Fibroblast of pulmonary artery (primary cell): ENCODE measurements around the gene MEGF11.
"Not testable (repeated sequence)": the region's sequence is repeated elsewhere in the genome, so short reads cannot be mapped to it uniquely, and the experiment has no call there.

Experiments
- DNase-seq: peaks from one replicate; pipeline ENCODE4 v3.0.0-alpha.2; 2010; ENCODE audit warnings: low read depth
- H3K4me3 ChIP-seq: replicated peaks from 2 replicates; pipeline ENCODE4 v1.5.1; 2011; ENCODE audit warnings: low read depth, mild to moderate bottlenecking, control low read depth, low read length, moderate library complexity
- TF ChIP-seq, protein P1 (sequence below): IDR thresholded peaks from 2 replicates; pipeline ENCODE4 v1.5.1; 2011; ENCODE audit warnings: mild to moderate bottlenecking, control low read depth, low read length, inconsistent platforms; ENCODE audit errors: missing control alignments

The MEGF11 gene

DNA sequence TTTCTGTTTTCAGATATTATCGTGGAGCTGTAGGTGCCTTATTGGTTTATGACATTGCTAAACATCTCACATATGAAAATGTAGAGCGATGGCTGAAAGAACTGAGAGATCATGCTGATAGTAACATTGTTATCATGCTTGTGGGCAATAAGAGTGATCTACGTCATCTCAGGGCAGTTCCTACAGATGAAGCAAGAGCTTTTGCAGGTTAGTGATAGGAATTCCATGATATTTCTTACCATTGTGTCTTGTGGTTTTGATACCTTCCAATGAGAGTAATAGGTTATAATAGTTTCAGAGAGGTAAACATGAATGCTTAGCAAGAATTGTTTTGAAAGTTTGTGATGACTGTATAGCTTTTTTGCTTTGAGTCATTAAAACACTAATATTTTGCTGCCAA is 375.8 kb downstream of the MEGF11 start:
- DNase-seq: no peak
- no peak overlapping the region for H3K4me3 ChIP-seq

DNA sequence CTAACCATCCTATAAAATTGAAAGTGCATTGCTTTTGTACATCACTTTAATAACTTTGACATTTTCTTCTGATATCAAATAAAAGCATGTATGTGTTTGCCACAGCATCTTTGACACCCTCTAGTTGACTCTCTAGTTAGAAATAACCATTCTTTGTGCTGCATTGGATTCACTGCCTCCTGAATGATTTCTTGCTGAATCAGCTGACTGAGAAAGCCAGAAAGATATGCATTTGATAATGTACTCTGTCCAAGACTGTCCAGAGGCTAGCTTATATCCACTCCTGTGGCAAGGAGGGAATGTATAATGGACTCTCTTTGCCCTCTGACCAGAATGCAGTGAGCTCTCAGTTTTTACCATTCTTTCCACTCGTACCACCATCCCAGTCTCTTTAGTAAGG is 378.1 kb downstream of the MEGF11 start:
- TF ChIP-seq, protein P1, sequence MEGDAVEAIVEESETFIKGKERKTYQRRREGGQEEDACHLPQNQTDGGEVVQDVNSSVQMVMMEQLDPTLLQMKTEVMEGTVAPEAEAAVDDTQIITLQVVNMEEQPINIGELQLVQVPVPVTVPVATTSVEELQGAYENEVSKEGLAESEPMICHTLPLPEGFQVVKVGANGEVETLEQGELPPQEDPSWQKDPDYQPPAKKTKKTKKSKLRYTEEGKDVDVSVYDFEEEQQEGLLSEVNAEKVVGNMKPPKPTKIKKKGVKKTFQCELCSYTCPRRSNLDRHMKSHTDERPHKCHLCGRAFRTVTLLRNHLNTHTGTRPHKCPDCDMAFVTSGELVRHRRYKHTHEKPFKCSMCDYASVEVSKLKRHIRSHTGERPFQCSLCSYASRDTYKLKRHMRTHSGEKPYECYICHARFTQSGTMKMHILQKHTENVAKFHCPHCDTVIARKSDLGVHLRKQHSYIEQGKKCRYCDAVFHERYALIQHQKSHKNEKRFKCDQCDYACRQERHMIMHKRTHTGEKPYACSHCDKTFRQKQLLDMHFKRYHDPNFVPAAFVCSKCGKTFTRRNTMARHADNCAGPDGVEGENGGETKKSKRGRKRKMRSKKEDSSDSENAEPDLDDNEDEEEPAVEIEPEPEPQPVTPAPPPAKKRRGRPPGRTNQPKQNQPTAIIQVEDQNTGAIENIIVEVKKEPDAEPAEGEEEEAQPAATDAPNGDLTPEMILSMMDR: no peak
- H3K4me3 ChIP-seq: no peak overlapping the region
- no peak for DNase-seq

More for the DNA sequence above, 375.8 kb downstream of the MEGF11 start:
- TF ChIP-seq, protein P1: no peak

DNA sequence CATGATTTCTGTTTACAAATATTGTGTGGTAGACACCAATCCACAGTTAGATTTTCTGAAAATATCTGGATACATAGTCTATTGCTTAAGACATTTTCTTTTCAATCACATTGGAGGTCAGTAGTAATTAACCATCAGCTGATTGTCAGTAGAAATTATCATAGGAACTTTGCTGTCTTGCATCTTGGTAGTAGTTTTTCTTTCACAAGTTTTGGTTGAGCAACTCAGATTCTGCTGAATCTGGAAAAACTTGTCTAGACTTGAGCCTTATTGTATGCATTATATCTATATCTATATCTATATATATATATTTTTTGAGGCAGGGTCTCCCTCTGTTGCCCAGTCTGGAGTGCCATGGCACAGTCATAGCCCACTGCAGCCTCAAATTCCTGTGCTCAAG is 380.3 kb downstream of the MEGF11 start:
- no peak overlapping the region for H3K4me3 ChIP-seq
- DNase-seq: no peak
- TF ChIP-seq, protein P1: no peak

DNA sequence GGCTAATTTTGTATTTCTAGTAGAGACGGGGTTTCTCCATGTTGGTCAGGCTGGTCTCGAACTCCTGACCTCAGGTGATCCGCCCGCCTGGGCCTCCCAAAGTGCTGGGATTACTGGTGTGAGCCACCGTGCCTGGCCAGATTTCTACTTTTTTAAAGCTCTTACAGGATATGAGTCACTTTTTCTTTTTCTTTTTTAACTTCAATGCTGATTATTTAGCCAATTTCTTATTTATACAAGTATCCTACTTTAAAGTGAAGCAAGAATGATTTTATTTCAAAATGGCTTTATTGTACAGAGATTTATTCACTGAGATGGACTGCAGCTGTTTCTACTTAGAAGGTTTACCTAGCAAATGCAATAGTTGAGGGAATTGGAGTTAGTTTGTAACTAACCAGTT is 381.0 kb downstream of the MEGF11 start:
- H3K4me3 ChIP-seq: not testable (repeated sequence)
- DNase-seq: peak; percentile 64

DNA sequence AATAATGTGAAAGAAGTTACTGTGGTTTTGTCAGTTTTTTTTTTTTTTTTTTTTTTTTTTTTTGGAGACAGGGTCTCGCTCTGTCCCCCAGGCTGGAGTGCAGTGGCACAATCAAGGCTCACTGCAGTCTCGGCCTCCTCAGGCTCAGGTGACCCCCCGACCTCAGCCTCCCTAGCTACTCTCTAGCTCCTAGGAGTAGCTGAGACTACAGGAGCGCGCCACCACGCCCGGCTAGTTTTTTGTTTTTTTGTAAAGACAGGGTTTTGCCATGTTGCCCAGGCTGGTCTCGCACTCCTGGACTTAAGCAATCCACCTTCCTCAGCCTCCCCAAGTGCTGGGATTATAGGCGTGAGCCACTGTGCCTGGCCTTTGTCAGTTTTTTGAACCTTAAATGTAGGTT is 381.7 kb downstream of the MEGF11 start:
- not testable (repeated sequence) for DNase-seq, H3K4me3 ChIP-seq

DNA sequence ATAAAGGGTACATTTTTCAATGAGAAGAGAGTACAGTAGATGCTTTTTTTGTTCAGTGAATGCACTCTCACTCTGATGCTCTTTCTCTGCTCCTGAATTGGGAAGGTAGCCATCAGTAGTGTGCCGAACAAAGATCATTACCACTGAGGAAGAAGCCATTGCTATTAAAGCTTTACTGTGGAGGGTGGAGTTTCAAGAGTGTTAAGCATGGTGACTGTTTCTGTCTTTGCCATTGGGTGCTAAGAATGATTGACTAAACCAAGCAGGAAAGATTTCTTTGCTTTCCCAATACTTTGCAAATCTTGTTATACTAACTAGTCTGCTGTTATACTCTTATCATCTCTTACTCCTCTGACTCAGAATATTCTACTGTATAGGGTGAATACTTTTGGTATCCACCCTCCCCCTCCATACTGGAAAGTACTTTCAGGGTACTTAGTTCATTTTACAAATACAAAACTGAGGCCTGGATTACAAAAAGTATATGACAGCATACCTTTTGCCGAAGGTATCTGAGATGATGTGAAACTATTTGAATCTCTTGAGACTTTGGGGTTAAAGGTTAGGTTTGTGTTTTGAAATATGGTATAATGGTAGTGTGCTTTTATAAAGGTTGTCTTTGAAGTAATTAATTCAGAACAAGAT is 382.5 kb downstream of the MEGF11 start:
- TF ChIP-seq, protein P1: no peak
- peak overlapping the region; percentile 99 for H3K4me3 ChIP-seq
- peak; percentile 83 for DNase-seq

DNA sequence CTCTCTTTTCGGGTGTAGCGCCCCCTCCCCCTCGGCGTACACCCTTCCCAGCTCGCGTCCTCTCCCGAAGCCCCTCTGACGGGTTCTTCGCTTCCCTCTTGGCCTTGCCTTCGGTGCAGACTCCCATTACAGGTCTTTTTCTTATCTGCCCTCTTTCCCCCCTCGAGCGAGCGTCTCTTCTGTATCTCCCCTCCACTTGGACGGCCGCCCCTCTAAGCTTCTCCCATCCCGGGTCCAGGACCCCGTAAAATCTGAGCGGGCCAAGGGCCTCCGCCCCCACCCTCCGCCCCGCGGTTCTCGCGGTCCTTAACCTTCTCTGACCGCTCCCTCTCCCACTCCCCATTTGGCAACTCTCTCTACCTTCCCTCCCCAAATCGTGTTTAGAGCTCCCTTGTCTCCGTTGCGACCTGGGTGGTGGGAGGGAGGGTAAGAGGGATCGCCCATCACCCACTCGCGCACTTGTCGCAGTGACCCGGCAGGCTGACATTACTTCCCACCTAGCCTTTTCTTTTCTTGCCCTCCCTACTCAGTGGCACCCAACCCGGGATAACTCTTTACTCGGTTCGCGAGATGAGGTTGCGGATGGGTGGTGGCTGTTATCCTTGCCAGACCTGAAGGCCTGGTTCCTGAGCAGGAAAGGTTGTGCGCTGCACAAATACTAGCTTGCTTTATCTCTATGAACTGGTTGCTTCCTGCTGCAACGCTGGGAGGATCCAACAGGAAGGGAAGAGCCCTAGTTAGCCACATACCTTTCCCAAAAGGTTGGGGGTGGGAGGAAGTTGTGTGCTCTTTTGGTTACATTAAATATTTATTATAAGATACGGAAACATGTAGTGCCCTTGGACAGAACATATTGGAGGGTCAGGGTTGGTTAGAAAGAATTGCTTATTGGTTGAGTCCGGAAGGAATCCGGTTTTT is 383.3 kb downstream of the MEGF11 start:
- TF ChIP-seq, protein P1: no peak
- DNase-seq: peak; percentile 49
- peak overlapping the region; percentile 99 for H3K4me3 ChIP-seq
